Measurements from ENCODE around the gene PLA2G4E.

The PLA2G4E gene

DNA sequence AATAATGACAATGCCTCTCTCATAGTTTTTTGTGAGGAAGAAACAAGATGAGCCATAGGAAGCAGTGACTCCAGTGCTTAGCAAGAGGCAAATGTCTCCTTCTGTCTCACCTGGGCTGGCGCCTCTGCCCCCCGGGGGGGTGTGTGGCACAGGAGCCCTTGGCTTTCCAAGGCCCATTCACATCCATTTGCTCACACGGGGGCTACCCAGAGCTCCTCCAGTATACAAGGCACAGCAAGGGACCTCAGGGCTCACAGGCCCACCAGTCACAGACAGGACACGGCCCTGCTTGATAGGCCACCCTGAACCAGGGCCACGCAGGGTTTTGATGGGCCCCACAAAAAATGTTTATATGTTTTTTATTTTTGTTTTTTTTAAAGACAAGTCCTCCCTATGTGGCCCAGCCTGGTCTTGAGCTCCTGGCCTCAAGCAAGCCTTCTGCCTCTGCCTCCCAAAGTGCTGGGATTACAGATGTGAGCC, 26.6 kb downstream of the PLA2G4E start:
- in situ Hi-C loops (cut with MboI; ENCODE audit: low sequenced_read_pairs), result loop anchor here (10.0 kb wide), 1 partner anchor 151 kb away; no protein-coding TSS in a partner anchor

DNA sequence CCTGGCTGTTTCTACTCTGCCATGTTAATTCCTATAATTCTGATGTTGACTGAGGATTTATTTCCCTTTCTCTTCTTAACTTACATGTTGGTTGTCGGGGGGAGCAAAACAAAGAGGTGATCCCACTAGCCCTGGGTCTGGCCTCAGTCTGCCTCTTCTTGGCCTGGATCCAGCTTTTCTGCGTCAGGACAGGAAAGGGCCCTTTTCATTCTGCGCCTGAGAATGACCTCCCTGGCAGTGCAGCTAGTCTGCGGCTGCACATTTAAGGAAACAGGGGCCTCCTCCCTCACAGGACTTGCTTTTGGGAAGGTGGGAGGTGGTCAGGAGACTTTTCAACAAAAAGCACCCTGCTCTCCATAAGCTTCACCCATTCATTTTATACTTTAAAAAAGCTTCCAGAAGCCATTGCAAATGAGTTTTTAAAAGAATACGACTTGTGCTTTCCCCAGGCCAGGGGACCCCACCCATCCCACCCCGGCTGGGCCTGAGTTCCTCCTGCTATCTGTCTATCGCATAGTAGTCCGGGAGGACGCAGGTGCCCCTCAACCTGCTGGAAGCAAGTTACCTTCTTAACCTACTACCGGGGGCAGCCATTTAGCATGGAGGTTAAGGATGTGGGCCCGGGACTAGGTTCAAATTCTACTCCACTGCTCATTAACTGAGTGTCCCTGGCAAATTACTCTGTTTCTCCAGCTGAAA, 27.2 kb downstream of the PLA2G4E start:
- in situ Hi-C loops (cut with MboI; ENCODE audit: low sequenced_read_pairs), result loop anchor here (10.0 kb wide), 1 partner anchor 151 kb away; no protein-coding TSS in a partner anchor

- in situ Hi-C loops (cut with MboI; ENCODE audit: low sequenced_read_pairs), result loop anchor here (10.0 kb wide), 1 partner anchor 152 kb away; no protein-coding TSS in a partner anchor
Measured at GRCh38 chr15:41992803-41993190, 28.0 kb downstream of the PLA2G4E start.

DNA sequence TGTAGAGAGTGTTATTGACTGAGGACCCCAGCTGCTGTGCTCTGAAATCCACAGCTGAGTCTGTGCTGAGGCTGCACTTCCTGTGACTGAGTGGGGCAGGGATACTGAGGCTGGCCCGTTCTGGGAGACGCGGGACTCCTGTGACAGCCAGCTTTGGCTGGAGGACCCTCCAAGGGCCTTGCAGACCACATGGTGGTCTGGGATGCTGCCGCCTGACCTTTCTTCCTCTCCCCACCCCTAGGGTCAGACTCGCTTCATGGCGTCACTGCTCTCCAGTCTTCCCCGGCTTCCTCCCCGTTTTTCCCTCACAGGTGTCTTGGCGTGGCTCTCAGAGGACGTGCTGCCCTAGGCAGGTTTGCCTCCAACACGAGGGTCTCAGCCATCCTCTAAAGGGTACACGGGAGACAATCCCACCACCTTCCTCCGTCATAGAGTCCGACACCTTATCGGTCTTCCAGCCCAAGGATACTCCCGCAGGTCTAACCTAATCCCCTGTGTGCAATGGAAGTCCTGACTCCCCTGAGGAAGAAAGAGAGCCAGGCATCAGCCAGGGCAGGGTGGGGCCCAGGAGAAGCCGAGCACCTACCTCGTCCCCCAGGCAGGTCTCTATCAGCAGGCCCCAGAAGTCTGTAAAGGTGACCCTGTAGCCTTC, 28.6 kb downstream of the PLA2G4E start:
- in situ Hi-C loops (cut with MboI; ENCODE audit: low sequenced_read_pairs), result loop anchor here (10.0 kb wide), 1 partner anchor 153 kb away; no protein-coding TSS in a partner anchor

- in situ Hi-C loops (cut with MboI; ENCODE audit: low sequenced_read_pairs), result loop anchor here (10.0 kb wide), 1 partner anchor 154 kb away; no protein-coding TSS in a partner anchor
Measured at GRCh38 chr15:41990691-41991090, 30.2 kb downstream of the PLA2G4E start.

DNA sequence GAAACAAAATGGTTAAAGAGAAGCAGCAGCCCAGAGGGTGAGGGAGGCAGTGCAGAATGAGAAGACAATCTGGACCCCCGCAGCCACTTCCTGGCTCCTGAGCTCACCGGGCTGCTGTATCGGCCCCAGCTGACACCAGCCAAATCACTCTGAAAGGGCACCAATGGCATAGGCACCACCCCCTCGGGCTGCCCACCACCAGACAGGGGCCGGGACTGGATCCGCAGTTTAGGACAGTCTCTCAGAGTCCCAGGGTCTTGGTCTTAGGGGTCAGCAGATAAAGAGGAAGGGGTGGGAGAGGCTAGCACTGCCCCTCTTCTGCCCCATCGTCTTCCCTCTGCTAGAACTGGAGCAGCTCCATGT, 30.6 kb downstream of the PLA2G4E start:
- in situ Hi-C loops (cut with MboI; ENCODE audit: low sequenced_read_pairs), result loop anchor here (10.0 kb wide), 1 partner anchor 155 kb away; no protein-coding TSS in a partner anchor

GRCh38 chr15:41989573-41990242, 31.1 kb downstream of the PLA2G4E start:
- in situ Hi-C loops (cut with MboI; ENCODE audit: low sequenced_read_pairs), result loop anchor here (10.0 kb wide), 1 partner anchor 155 kb away; no protein-coding TSS in a partner anchor

DNA sequence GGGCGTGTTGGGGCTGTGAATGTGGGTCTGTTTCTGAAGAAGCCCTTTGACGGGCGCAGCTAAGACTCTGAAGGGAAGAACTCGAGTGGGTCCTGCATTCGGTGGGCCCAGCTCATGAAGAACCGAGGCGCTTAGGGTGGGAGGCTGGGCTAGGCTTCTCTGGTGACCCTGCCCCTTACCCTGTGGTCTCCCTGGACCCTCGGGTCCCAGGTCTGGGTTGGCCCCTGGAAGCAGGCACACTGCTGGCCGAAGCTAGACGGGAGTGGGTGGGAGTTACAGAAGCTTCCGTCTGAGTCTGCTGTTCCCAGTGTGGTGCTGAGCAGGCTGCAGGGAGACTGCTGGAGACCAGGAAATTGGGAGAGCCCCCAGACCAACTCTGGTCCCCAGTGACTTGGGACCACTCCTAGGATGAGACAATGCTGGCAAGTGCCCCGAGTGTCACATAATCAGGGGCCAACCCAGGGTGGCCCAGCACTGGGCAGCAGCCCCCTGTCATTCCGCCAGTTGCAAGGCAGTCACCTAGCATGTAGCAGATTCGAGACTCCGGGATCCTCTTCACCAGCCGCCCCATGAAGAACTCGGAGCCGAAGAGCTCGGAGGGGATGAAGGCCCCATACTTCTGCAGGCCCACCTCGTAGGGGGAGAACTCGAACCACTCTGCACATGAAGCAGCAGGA, 31.8 kb downstream of the PLA2G4E start:
- in situ Hi-C loops (cut with MboI; ENCODE audit: low sequenced_read_pairs), result no loop called here

GRCh38 chr15:41987925-41988275, 32.9 kb downstream of the PLA2G4E start:
- in situ Hi-C loops (cut with MboI; ENCODE audit: low sequenced_read_pairs), result no loop called here

- in situ Hi-C loops (cut with MboI; ENCODE audit: low sequenced_read_pairs), result no loop called here
Measured at GRCh38 chr15:41987246-41987924, 33.5 kb downstream of the PLA2G4E start.

- in situ Hi-C loops (cut with MboI; ENCODE audit: low sequenced_read_pairs), result no loop called here
Measured at GRCh38 chr15:41985236-41986160, 35.3 kb downstream of the PLA2G4E start.

DNA sequence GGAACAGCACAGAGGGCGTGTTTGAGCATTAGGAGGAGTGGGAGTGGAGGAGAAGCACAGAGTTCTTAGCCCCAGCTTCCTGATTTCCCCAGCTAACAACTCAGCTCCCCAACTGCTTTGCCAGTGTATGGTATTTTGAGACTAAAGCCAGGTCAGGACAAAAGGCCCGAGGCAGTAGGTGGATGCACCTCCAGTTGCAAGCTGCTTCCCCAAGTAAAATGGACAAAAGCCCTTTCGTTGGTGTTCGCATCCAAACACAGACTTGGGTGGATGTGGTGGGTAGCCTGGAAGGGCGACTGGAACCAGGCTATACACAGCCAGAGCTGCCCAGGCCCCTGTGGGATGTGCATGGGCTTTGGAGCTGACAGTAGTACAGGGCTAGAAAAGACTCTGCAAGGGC, 36.2 kb downstream of the PLA2G4E start:
- in situ Hi-C loops (cut with MboI; ENCODE audit: low sequenced_read_pairs), result no loop called here

GRCh38 chr15:41983621-41984571, 36.9 kb downstream of the PLA2G4E start:
- in situ Hi-C loops (cut with MboI; ENCODE audit: low sequenced_read_pairs), result no loop called here

DNA sequence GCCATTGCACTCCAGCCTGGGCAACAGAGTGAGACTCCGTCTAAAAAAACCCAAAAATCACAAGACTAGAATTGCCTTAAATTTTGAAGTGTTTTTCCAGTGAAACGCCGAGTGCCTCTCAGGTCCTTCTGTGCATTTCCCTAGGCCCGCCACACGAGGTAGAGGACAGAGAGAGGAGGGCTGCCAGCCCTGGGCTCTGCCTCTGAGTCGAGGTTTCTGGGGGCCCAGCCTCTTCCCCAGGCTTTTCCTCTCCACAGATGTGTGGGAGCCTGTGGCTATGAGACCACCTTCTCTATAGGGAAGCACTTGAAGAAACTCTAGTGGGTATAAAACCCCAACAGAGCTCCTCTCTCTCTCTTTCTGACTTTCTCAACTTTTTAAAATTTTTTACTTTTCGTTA, 37.6 kb downstream of the PLA2G4E start:
- in situ Hi-C loops (cut with MboI; ENCODE audit: low sequenced_read_pairs), result no loop called here

DNA sequence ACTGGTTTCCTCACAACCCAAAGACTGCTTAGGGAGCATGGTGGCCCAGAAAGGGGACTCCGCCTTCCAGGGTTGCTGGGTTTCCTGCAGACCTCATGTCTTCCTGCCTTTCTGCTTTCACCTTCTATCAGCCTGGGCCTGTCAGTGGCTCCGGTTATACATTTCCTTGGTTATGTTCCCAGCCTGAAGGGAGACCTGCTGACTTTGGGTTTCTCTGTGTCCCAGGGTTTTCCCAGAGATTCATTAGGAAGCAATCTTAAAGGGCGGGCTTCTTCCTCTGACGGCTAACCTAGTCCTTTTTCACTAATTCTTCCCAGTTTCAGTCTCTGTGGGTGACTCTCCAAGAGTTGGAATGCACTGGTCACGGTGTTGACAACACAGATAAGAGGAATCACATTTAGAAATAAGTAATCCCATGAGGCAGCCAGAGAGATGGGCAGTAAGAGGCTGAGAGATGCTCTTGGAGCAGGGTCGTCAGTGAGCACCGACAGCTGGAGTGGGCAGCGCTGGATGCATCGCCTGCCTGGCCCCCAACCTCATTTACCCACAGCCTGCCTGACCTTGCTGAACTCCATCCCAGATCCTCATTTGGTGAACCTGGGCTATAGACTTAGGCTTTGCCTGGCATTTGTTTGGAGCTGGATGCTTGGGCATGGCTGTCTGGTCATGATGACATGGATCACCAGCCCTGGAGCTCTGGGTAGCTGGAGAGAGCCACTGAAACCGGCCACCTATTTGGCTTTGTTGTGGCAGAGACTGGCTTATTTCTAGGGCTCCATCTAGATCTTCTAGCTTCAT, 38.5 kb downstream of the PLA2G4E start:
- in situ Hi-C loops (cut with MboI; ENCODE audit: low sequenced_read_pairs), result no loop called here

DNA sequence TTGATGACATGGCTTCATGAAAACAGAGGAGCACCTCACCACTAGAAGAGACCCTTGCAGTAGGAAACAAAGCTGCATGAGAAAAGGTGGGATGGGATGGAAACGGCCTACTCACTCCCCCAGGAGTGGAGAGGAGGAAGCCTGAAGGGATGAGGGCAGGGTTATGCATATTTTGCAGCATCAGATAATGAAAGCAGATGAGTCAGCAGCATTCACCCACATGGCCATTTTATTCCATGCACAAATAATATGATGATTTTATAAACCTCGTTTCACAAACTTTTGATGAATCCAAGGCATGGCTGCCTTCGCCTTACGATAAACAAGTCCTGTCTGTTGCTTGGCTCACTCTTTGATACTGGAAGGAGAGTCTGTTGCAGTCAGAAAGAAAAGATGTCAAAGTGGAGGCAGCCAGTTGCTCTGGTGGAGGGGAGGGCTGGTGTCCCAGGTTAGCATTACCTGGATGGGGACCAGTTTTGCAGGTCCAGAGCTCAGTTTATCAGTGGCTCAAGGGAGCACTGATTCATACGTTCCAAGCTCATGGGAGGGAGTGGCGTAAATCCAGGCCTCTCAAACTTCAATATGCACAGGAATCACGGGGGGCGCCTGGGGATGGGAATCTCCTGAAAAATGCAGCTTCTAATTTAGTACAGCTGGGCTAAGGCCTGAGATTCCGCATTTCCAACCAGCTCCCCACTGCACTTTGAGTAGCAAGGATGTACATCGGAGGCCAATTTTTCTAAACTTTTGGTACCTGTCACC, 39.3 kb downstream of the PLA2G4E start:
- in situ Hi-C loops (cut with MboI; ENCODE audit: low sequenced_read_pairs), result no loop called here
